KOPT-K1 (cell line): Measurements from ENCODE around the gene NASP.

Experiments used
- H3K27ac ChIP-seq: fragments of 200-600 bp; sonication (generic); 2 replicates; pipeline ENCODE4 v1.5.1; 2016; ENCODE audit warnings: antibody characterized with exemption, mild to moderate bottlenecking, low read depth, low read length; ENCODE audit not compliant: poor library complexity, severe bottlenecking
- H3K36me3 ChIP-seq: fragments of 200-600 bp; sonication (generic); 2 replicates; pipeline ENCODE4 v1.5.1; 2017; ENCODE audit warnings: antibody characterized with exemption, mild to moderate bottlenecking, low read length, moderate library complexity; ENCODE audit not compliant: insufficient read depth
- H3K9me3 ChIP-seq: fragments of 200-600 bp; sonication (generic); 2 replicates; pipeline ENCODE4 v1.5.1; 2017; ENCODE audit warnings: antibody characterized with exemption, low read length, mild to moderate bottlenecking; ENCODE audit not compliant: insufficient read depth, poor library complexity, severe bottlenecking

Gene NASP

GRCh38 chr1:45583666-45584350, at the start of gene NASP:
TSS of gene NASP (plus strand) at chr1:45584041. CDS start at chr1:45584147, 106 bp downstream.
- Histone ChIP-seq H3K27ac (peak within 1 kb of the TSS; percentile 97), H3K36me3 (peaks cover 30% of the 10 kb centered on the region), H3K9me3 (no peaks in the 10 kb centered on the region)

DNA sequence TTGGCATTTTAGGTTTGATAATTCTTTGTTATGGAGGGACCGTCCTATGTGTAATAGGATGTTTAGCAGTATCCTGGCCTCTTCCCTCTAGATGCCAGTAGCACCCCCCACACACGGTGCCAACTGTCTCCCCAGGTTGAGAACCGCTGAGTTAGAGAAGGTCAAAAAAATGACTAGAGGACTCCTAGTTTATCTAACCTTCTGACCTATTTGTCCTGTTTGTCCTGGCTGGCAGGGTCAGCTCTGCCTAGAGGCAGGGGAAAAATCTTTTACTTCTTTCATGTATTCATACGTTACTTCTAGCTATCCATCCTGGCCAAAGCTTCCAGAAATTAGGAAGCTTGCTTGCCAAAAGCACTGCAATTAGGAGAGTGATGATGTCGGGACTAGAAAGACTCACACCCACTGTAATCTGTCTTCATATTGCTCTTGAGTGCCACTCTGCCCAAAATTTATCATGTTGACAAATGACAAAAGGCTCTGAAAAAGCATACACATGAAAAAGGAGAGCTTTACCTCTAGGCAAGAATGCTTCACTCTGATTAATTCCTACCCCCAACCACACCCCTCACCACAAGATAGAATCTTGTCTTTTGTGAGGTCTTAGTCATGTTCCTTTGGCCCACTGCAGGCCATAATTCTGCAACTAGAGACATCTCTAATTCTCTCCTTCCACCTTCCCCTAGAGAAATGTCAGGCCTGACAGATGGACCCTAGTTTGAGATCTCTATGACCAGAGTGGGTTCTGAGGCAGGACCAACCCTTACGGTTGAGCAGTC, 47.7 kb upstream of the NASP start:
- no peaks in the 10 kb centered on the region for H3K36me3 ChIP-seq

DNA sequence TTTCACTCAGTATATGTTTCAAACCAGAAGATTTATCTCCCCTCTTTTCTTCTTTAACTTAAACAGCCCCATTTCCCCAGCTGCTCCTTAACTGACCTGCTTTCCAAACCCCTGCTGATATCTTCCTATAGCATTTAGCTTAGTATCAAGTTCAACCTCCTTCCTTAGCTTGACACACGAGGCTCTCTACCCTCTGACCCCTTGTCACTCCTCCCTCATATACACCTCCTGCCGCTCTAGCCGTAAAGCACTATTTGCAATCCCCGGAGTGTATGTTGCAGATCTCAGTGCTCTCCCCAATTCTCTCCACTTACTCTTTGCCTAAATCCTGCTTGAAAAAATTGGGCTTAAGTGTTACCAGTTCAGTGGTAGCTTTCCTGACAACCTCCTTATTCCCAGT, 47.0 kb upstream of the NASP start:
- Histone ChIP-seq H3K9me3 (no peaks in the 10 kb centered on the region), H3K27ac (no peak overlapping the region)

More for the DNA sequence above, 47.7 kb upstream of the NASP start:
- Histone ChIP-seq H3K27ac (no peak overlapping the region), H3K9me3 (no peaks in the 10 kb centered on the region)

DNA sequence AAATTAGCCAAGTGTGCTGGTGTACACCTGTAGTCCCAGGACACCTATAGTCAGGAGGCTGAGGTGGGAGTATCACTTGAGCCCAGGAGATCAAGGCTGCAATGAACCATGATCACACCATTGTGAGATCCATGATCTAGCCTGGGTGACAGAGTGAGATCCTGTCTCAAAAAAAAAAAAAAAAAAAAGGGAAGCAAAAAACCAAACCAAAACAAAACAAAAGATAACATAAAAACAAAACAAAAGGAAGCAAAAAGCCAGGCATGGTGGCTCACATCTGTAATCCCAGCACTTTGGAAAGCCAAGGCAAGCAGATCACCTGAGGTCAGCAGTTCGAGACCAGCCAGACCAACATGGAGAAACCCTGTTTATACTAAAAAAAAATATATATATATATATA, 42.6 kb upstream of the NASP start:
- H3K27ac ChIP-seq = no peak overlapping the region
- H3K36me3 ChIP-seq = no peaks in the 10 kb centered on the region

More for the DNA sequence above, 47.0 kb upstream of the NASP start:
- H3K36me3 ChIP-seq = no peaks in the 10 kb centered on the region

DNA sequence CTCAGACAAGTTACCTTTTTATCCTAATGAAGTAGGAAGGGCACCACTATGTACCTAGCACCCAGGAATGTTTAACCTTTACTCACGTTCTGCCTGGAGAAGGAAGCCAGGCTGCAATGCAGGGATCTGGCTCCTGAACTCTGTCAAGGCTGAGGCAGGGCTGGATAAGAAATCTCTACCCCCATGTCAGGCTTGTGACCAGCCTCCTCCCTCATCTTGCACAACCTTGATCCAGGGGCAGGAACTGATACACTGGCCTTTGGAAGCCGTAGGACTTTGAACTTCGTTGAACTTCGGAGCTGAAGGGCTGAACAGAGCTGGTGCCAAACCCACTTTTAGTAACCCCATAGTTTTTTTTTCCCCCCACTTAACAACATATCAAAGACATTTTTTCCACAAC, 41.2 kb upstream of the NASP start:
- Histone ChIP-seq H3K36me3 (no peaks in the 10 kb centered on the region), H3K9me3 (no peaks in the 10 kb centered on the region), H3K27ac (no peak overlapping the region)

More for the DNA sequence above, 42.6 kb upstream of the NASP start:
- H3K9me3 ChIP-seq = no peaks in the 10 kb centered on the region

DNA sequence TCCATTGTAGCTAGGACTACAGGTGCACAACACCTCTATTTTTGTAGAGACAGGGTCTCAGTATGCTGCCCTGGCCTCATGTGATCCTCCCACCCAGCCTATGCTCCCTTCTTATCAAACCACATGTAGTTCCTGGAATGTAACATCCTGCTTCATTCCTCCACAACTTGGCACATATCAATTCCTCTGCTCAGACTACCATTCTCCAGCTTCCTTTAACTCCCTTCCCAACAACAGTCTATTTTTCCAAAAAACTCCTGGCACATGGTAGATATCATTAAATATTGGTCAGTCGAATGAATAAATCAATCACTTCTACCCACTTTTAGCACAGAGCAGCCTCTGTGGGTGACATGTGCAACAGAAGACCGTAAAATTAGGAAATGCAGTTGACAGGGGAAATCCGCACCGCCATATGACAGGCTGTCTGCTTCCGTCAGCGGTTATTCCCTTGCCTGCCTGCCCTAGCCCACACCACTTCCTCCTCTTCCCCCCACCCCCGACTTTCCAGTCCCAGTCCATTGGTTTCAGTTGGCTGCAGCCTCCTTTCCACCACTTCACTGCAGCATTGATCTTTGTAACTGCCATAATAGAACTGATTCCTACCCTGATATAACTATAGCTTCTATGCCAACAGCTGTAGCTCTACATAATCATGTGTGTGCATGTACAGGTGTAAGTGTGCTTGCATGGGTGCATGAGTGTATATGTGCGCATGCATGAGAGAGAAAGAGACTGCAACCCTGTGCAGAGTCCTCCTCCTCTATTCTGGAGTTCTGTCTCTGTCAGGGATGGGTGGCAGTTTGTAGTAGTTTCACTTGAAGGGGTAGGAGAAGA, 40.0 kb upstream of the NASP start:
- Histone ChIP-seq H3K9me3 (no peaks in the 10 kb centered on the region), H3K36me3 (no peaks in the 10 kb centered on the region), H3K27ac (peak overlapping the region; percentile 30)

- Histone ChIP-seq H3K36me3 (no peaks in the 10 kb centered on the region), H3K27ac (peak overlapping the region; percentile 30), H3K9me3 (no peaks in the 10 kb centered on the region)
Measured at GRCh38 chr1:45544530-45544929, 39.3 kb upstream of the NASP start.

DNA sequence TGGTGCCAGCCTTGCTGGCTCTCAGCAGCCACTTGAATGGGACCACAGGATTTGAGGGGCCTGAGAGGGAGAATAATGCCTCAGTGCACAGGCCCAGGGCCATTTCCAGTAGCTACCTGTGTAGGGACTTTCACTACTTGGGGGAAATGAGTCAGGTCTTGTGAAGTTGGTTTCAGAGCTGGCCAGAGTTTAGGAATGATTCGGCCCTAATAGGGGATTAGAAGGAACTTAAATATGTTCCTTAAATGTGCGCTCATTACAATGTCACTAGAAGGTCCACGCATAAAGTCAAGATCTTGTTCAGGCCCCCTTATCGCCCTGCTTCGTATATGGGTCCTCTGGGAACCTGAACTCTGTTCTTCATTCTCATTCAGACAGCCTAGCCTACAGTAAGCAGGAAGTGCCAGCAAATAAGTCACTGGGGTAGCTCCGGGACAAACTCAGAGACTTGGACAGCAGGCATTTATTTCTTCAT, 38.8 kb upstream of the NASP start:
- Histone ChIP-seq H3K36me3 (no peaks in the 10 kb centered on the region), H3K27ac (no peak overlapping the region), H3K9me3 (no peaks in the 10 kb centered on the region)

DNA sequence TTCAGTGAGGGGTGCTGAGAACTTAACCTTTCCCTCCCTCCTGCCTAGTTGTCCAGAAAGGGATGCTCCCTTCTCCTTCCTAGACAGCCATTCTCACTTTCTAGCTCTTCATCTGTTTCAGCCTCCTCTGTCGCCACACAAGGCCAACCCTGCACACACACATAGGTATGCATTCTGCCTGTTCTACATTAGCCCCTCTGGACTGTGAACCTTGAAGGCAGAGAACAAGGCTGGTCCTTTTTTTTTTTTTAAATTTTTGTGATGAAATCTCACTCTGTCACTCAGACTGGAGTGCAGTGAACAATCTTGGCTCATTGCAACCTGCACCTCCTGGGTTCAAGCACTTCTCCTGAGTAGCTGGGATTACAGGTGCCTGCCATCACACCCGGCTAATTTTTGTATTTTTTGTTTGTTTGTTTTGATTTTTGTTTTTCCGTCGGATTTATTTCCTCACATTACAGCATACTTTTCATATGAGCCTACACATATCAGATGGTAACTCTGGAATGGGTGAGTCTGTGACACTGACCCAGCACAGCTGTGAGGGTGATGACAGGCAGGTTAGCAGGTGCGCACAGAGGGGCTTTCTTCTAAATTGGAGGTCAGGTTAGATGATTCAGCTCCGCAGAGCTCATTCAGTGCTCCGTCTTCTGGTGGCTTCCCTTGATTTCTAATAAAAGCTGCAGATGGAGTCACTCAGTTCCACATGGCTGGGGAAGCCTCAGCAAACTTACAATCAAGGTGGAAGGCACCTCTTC, 38.1 kb upstream of the NASP start:
- H3K36me3 ChIP-seq = no peaks in the 10 kb centered on the region
- H3K9me3 ChIP-seq = no peaks in the 10 kb centered on the region
- H3K27ac ChIP-seq = no peak overlapping the region

- H3K36me3 ChIP-seq = peaks cover 34% of the 10 kb centered on the region
- peak within 1 kb of the TSS; percentile 84 for H3K27ac ChIP-seq
Measured at GRCh38 chr1:45550401-45551351, 33.2 kb upstream of the NASP start, which contains the start of gene AKR1A1. TSS of gene AKR1A1 (plus strand) at chr1:45550826. CDS start at chr1:45561795, 10,969 bp downstream.

DNA sequence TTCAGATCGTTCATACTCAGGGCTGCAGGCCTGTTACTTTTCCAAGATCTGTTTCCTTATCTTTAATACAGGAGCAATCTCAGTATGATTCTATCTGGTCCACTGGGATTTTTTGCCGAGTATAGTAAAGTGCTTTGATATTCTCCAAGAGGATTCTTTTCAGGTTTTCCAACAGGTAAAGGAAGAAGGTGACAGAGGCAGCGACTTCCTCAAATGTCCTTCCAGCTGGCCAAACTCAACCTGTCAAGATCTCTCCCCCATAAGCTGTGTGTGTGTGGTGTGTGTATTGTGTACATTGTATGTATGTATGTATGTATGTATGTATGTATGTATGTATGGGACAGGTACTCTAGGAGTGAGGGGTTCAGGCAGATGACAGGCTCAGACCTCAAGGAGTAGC, 32.2 kb upstream of the NASP start:
- H3K27ac ChIP-seq = peak overlapping the region; percentile 84
- H3K9me3 ChIP-seq = no peaks in the 10 kb centered on the region
- H3K36me3 ChIP-seq = peaks cover 41% of the 10 kb centered on the region

More at GRCh38 chr1:45550401-45551351, 33.2 kb upstream of the NASP start, which contains the start of gene AKR1A1:
- no peaks in the 10 kb centered on the region for H3K9me3 ChIP-seq

- peaks cover 44% of the 10 kb centered on the region for H3K36me3 ChIP-seq
- H3K27ac ChIP-seq = no peak overlapping the region
- H3K9me3 ChIP-seq = no peaks in the 10 kb centered on the region
Measured at GRCh38 chr1:45552331-45552730, 31.5 kb upstream of the NASP start.

DNA sequence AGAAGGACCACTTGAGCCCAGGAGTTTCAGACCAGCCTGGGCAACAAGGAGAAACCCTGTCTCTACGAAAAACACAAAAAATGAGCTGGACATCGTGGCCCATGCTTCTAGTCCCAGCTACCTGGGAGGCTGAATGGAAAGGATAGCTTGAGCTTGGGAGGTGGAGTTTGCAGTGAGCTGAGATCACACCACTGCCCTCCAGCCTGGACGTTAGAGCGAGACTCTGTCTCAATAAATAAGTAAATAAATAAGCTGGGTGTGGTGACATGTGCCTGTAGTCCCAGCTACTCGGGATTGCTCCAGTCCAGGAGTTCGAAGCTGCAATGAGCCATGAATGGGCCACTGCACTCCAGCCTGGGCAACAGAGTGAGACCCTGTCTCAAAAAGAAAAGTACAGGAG, 29.6 kb upstream of the NASP start:
- no peak overlapping the region for H3K27ac ChIP-seq
- H3K36me3 ChIP-seq = peaks cover 62% of the 10 kb centered on the region
- no peaks in the 10 kb centered on the region for H3K9me3 ChIP-seq
